SK-N-SH treated with all-trans-retinoic acid at 6 μM for 48 hours (cell line): ENCODE measurements around the gene SDK1.

ENCODE experiments used
- BACH2 ChIP-seq: fragments of 250-450 bp; sonication (Bioruptor Pico); IDR thresholded peaks from 2 replicates; pipeline ENCODE4 v1.9.0; 2021; ENCODE audit warnings: mild to moderate bottlenecking, borderline replicate concordance
- CREB5 ChIP-seq: fragments of 250-450 bp; sonication (Bioruptor Pico); IDR thresholded peaks from 2 replicates; pipeline ENCODE4 v1.5.1; 2020; ENCODE audit warnings: low read depth, mild to moderate bottlenecking, moderate library complexity
- PATZ1 ChIP-seq: fragments of 250-450 bp; sonication (Bioruptor Pico); IDR thresholded peaks from 2 replicates; pipeline ENCODE4 v1.8.0; 2020; ENCODE audit warnings: mild to moderate bottlenecking, moderate library complexity, borderline replicate concordance
- POU6F1 ChIP-seq: fragments of 250-450 bp; sonication (Bioruptor Pico); IDR thresholded peaks from 2 replicates; pipeline ENCODE4 v1.8.0; 2021; ENCODE audit warnings: low read depth, mild to moderate bottlenecking, moderate library complexity, borderline replicate concordance
- RARB ChIP-seq: fragments of 250-450 bp; sonication (Bioruptor Pico); IDR thresholded peaks from 2 replicates; pipeline ENCODE4 v1.8.0; 2021; ENCODE audit warnings: mild to moderate bottlenecking, moderate library complexity
- SNAI2 ChIP-seq: fragments of 250-450 bp; sonication (Bioruptor Pico); IDR thresholded peaks from 2 replicates; pipeline ENCODE4 v1.5.0; 2020; ENCODE audit warnings: mild to moderate bottlenecking, moderate library complexity
- TSHZ2 ChIP-seq: fragments of 250-450 bp; sonication (Bioruptor Pico); IDR thresholded peaks from 2 replicates; pipeline ENCODE4 v1.5.0; 2020; ENCODE audit warnings: mild to moderate bottlenecking, moderate library complexity
- ZC3H10 ChIP-seq: fragments of 250-450 bp; sonication (Bioruptor Pico); IDR thresholded peaks from 2 replicates; pipeline ENCODE4 v1.5.1; 2021; ENCODE audit warnings: mild to moderate bottlenecking, moderate library complexity
- ZFP3 ChIP-seq: fragments of 250-450 bp; sonication (Bioruptor Pico); IDR thresholded peaks from 2 replicates; pipeline ENCODE4 v1.5.0; 2020; ENCODE audit warnings: mild to moderate bottlenecking, moderate library complexity
- ZFP30 ChIP-seq: fragments of 450-650 bp; formaldehyde crosslinking; IDR thresholded peaks from 2 replicates; pipeline ENCODE4 v1.5.0; 2022; ENCODE audit warnings: mild to moderate bottlenecking, moderate library complexity
- ZNF565 ChIP-seq: fragments of 450-650 bp; formaldehyde crosslinking; conservative IDR thresholded peaks from 2 replicates; pipeline ENCODE4 v1.5.0; 2020; ENCODE audit warnings: low read depth, mild to moderate bottlenecking, moderate library complexity

GRCh38 chr7:4164556-4164955 lies 863.5 kb downstream of the SDK1 start:
- TF ChIP-seq TSHZ2 (CRISPR knock-in tag) (no peak), SNAI2 (no peak), ZFP30 (CRISPR knock-in tag) (no peak), ZC3H10 (CRISPR knock-in tag) (no peak), POU6F1 (CRISPR knock-in tag) (no peak), PATZ1 (no peak), ZNF565 (no peak), CREB5 (CRISPR knock-in tag) (no peak), RARB (CRISPR knock-in tag) (no peak), BACH2 (no peak), ZFP3 (CRISPR knock-in tag) (no peak)
